OCI-LY7 (cell line): ENCODE measurements around the gene TNFSF4. TPM values are rescaled to one million over a fixed set of nuclear protein-coding genes. Genes with fewer than 3 reads are reported as not detected.

Experiments used
- BruUV-seq: library from RNA; stranded (reverse); fragments of 400-500 nt; replicated peaks from 2 replicates; lab custom pipeline; 2021; lab: Mats Ljungman, UMichigan
- CTCF ChIA-PET: fragments of 300-600 bp; sonication (Branson Sonifier 250); formaldehyde crosslinking; loops from one replicate; lab custom pipeline; 2022; ENCODE audit warnings: antibody characterized with exemption; ENCODE audit not compliant: unreplicated experiment; lab: Charles Lee
- POLR2A ChIA-PET: fragments of 300-600 bp; sonication (Branson Sonifier 250); formaldehyde crosslinking; loops from one replicate; lab custom pipeline; 2022; ENCODE audit warnings: antibody characterized with exemption; lab: Charles Lee
- DNase-seq: peaks from one replicate; pipeline ENCODE4 v3.0.0-alpha.2; 2015; ENCODE audit warnings: low spot score
- H2AFZ ChIP-seq: fragments of 200-600 bp; sonication (generic), shearing (Covaris generic); 2 replicates; pipeline ENCODE4 v1.6.1; 2014; ENCODE audit warnings: mild to moderate bottlenecking, antibody characterized with exemption, low read length, moderate library complexity
- H3K27ac ChIP-seq: fragments of 200-600 bp; sonication (generic); 2 replicates; pipeline ENCODE4 v1.5.1; 2014; ENCODE audit warnings: mixed run types, low read depth, mild to moderate bottlenecking, moderate library complexity, low read length, inconsistent platforms; ENCODE audit not compliant: poor library complexity, severe bottlenecking
- H3K36me3 ChIP-seq: fragments of 200-600 bp; sonication (generic); 2 replicates; pipeline ENCODE4 v1.6.1; 2014; ENCODE audit warnings: mild to moderate bottlenecking, antibody characterized with exemption, low read length, moderate library complexity, mixed read lengths; ENCODE audit not compliant: insufficient read depth
- H3K4me1 ChIP-seq: fragments of 200-600 bp; sonication (generic); 2 replicates; pipeline ENCODE4 v1.5.1; 2014; ENCODE audit warnings: mild to moderate bottlenecking, low read length; ENCODE audit not compliant: insufficient read depth, poor library complexity, severe bottlenecking
- H3K4me2 ChIP-seq: fragments of 200-600 bp; sonication (generic); 2 replicates; pipeline ENCODE4 v1.6.1; 2014; ENCODE audit warnings: mild to moderate bottlenecking, low read length
- H3K4me3 ChIP-seq: fragments of 200-600 bp; sonication (generic); 2 replicates; pipeline ENCODE4 v1.5.1; 2014; ENCODE audit warnings: mild to moderate bottlenecking, low read depth, low read length; ENCODE audit not compliant: poor library complexity, severe bottlenecking
- H3K79me2 ChIP-seq: fragments of 200-600 bp; sonication (generic); 2 replicates; pipeline ENCODE4 v1.6.1; 2016; ENCODE audit warnings: low read depth, mild to moderate bottlenecking, low read length, moderate library complexity, mixed read lengths; ENCODE audit not compliant: insufficient read depth
- H3K9me2 ChIP-seq: fragments of 200-600 bp; sonication (generic); 2 replicates; pipeline ENCODE4 v1.6.1; 2016; ENCODE audit warnings: mild to moderate bottlenecking, low read length, mixed read lengths; ENCODE audit not compliant: insufficient read depth
- H3K9me3 ChIP-seq: fragments of 200-600 bp; sonication (generic); 2 replicates; pipeline ENCODE4 v1.6.1; 2014; ENCODE audit warnings: mild to moderate bottlenecking, mixed run types, low read length, mixed read lengths
- H4K20me1 ChIP-seq: fragments of 200-600 bp; sonication (generic); 2 replicates; pipeline ENCODE4 v1.6.1; 2014; ENCODE audit warnings: mild to moderate bottlenecking, antibody characterized with exemption, low read length, moderate library complexity, mixed read lengths; ENCODE audit not compliant: insufficient read depth
- EZH2phosphoT487 ChIP-seq: fragments of 200-600 bp; sonication (generic); IDR thresholded peaks from 2 replicates; pipeline ENCODE4 v1.6.1; 2018; ENCODE audit warnings: low read depth, borderline replicate concordance, mild to moderate bottlenecking, mixed run types, antibody characterized with exemption, low read length, moderate library complexity, mixed read lengths
- intact Hi-C: fragments of 100-400 bp; cut with micrococcal nuclease; formaldehyde crosslinking; loops from one replicate; pipeline ENCODE4 v1.10.0; 2022; ENCODE audit not compliant: unreplicated experiment
- total RNA-seq, 2 experiments: library from RNA; depleted of rRNA in 1 of 2; stranded (reverse); fragments of >200 nt in 1 of 2; shearing (Covaris generic) in 1 of 2; gene quantifications; 2 replicates each; pipeline ENCODE4 v1.2.3, GENCODE V29; 2014 to 2022
- TF ChIP-seq, protein P1 (sequence below): fragments of 200-600 bp; sonication (generic); conservative IDR thresholded peaks from 2 replicates; pipeline ENCODE4 v1.5.1; 2014; ENCODE audit warnings: mild to moderate bottlenecking, antibody characterized with exemption, low read length, moderate library complexity, mixed read lengths

Gene TNFSF4
- total RNA-seq, 2 experiments from 2014 or later: 0.53 to 0.63 TPM

DNA sequence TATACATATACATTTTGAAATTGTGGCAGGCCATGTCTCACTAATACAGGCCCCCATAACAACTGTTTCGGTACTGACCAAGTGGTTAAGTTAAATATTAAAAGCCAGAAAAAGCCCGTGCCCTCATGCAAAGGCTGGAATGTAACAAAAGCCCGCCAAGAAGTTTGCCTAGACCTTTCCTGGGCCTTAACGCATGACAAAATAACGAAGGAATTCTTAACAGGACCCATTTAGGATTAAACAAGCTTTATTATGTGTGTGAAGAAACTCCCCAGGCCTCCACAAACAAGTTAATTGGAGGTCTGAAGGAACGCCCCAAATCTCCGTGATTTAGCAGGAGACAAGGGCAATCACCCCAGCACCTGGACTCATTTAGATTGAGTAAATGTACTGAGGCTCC is 42.4 kb downstream of the TNFSF4 start:
- ChIA-PET POLR2A (no interaction called here), CTCF (no interaction called here)
- Histone ChIP-seq H3K9me2 (no peaks in the 10 kb centered on the region), H4K20me1 (no peaks in the 10 kb centered on the region), H3K36me3 (no peaks in the 10 kb centered on the region), H3K27ac (no peak overlapping the region), H3K4me1 (no peaks in the 10 kb centered on the region), H3K79me2 (no peaks in the 10 kb centered on the region), H3K4me2 (no peak overlapping the region), H3K4me3 (no peak overlapping the region), H2AFZ (no peak overlapping the region), H3K9me3 (no peaks in the 10 kb centered on the region)
- no peak for DNase-seq
- no TSS peak for BruUV-seq
- intact Hi-C loops: no loop called here
- TF ChIP-seq, protein P1, sequence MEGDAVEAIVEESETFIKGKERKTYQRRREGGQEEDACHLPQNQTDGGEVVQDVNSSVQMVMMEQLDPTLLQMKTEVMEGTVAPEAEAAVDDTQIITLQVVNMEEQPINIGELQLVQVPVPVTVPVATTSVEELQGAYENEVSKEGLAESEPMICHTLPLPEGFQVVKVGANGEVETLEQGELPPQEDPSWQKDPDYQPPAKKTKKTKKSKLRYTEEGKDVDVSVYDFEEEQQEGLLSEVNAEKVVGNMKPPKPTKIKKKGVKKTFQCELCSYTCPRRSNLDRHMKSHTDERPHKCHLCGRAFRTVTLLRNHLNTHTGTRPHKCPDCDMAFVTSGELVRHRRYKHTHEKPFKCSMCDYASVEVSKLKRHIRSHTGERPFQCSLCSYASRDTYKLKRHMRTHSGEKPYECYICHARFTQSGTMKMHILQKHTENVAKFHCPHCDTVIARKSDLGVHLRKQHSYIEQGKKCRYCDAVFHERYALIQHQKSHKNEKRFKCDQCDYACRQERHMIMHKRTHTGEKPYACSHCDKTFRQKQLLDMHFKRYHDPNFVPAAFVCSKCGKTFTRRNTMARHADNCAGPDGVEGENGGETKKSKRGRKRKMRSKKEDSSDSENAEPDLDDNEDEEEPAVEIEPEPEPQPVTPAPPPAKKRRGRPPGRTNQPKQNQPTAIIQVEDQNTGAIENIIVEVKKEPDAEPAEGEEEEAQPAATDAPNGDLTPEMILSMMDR: no peak
- TF ChIP-seq EZH2phosphoT487: no peak

DNA sequence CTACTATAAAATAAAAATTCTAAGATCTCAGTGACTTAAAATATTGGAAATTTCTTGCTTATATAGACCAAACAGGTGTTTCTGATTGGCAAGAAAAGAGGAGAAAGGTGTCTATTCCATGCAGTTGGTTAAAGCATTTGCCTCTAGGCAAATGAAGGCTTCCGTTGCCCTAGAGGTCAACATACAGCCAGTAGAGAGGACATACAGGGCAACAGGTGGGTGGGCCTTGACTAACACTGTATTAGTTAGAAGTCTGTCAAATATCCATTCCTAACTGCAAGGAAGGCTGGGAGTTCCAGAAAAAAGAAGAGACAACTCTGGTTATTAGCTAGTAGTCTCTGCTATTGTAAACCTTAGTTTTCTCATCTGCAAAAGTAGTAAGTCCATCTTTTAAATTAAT is 43.0 kb downstream of the TNFSF4 start:
- Histone ChIP-seq H3K4me3 (no peak overlapping the region), H3K79me2 (no peaks in the 10 kb centered on the region), H3K9me3 (no peaks in the 10 kb centered on the region), H3K36me3 (no peaks in the 10 kb centered on the region), H3K27ac (no peak overlapping the region), H2AFZ (no peak overlapping the region), H3K9me2 (no peaks in the 10 kb centered on the region), H3K4me2 (no peak overlapping the region), H4K20me1 (no peaks in the 10 kb centered on the region), H3K4me1 (no peaks in the 10 kb centered on the region)
- TF ChIP-seq EZH2phosphoT487: no peak
- TF ChIP-seq, protein P1: no peak
- intact Hi-C loops: no loop called here
- no peak for DNase-seq
- BruUV-seq: no TSS peak
- ChIA-PET CTCF (no interaction called here), POLR2A (no interaction called here)

DNA sequence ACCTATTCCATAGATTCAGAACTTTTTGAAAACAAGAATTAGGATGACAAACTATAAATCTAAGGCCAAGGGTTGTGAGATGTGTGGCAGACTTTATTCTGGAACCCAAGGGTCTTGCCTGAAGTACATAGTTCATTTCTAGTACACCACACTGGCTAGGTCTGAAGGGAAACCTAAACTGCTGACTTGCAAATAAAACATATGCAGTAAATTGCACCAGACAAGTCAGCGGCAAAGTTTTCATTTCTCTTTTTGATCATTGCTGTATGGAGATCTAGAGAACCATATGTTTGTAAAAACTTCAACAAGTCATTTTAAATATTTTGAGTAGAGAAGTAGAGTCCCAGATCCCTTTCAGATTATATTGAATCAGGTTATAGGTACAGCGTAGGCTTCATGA is 43.9 kb downstream of the TNFSF4 start:
- intact Hi-C loops: no loop called here
- Histone ChIP-seq H4K20me1 (no peaks in the 10 kb centered on the region), H3K9me2 (no peaks in the 10 kb centered on the region), H3K79me2 (no peaks in the 10 kb centered on the region), H3K9me3 (no peaks in the 10 kb centered on the region), H2AFZ (no peak overlapping the region), H3K4me1 (no peaks in the 10 kb centered on the region), H3K4me3 (no peak overlapping the region), H3K27ac (no peak overlapping the region), H3K4me2 (no peak overlapping the region), H3K36me3 (no peaks in the 10 kb centered on the region)
- BruUV-seq: no TSS peak
- ChIA-PET POLR2A (no interaction called here), CTCF (no interaction called here)
- TF ChIP-seq, protein P1: no peak
- TF ChIP-seq EZH2phosphoT487: no peak
- DNase-seq: no peak
